Measurements from ENCODE around the gene SETBP1. TPM values are rescaled to one million over a fixed set of nuclear protein-coding genes. Genes with fewer than 3 reads are reported as not detected.
A peak's percentile ranks its signal among the peaks of the same experiment; 100 is the strongest.

SETBP1 gene
- total and polyA plus RNA-seq, 9 of the 15 experiments (the other 6 are each of a cell fraction or from before 2014, with no cell fraction given): under 0.01 to 0.13 (median 0.04) TPM

GRCh38 chr18:45060102-45060501 is 379.4 kb downstream of the SETBP1 start (continued):
- TF ChIP-seq CUX1 (CRISPR knock-in tag; IDR thresholded peaks at IDR 0.05): no peak

GRCh38 chr18:45061359-45061758 is 380.7 kb downstream of the SETBP1 start:
- ATAC-seq (no peak), DNase-seq (ENCODE audit: extremely low read depth in 1 of 4, low spot score in 3 of 4) (no peak), FAIRE-seq (no peak)
- Histone ChIP-seq H2AFZ (ENCODE audit: low read depth, low read length) (peak overlapping the region; percentile 35), H3K9me3 (replicated peaks; ENCODE audit: control insufficient read depth, insufficient read depth, low read depth, low read length) (no peaks in the 10 kb centered on the region), H3K4me3 (no peak overlapping the region), H3K9ac (ENCODE audit: insufficient read depth in 1 of 2, low read depth in 2 of 2, low read length in 2 of 2) (no peak overlapping the region), H3K79me2 (ENCODE audit: control insufficient read depth, insufficient read depth, low read length) (no peaks in the 10 kb centered on the region), H3K4me1 (replicated peaks in 1 of 2; ENCODE audit: control insufficient read depth in 2 of 2, insufficient read depth in 2 of 2, low read length in 2 of 2) (peaks cover 10 to 54% of the 10 kb centered on the region in 2 experiments; a peak in 4 of 5 replicates), H3K4me2 (ENCODE audit: insufficient read depth, low read length) (0 out of 2 replicates have a peak overlapping the region, but pooled peaks have one; percentile 19), H4K20me1 (replicated peaks; ENCODE audit: control insufficient read depth, insufficient read depth, low read length) (no peaks in the 10 kb centered on the region), H3K36me3 (ENCODE audit: control insufficient read depth, insufficient read depth, low read length) (no peaks in the 10 kb centered on the region), H3K27ac (ENCODE audit: extremely low read depth, low read depth, low read length) (peak overlapping the region; percentile 79; the same call in 2 of the 3 replicates), H3K27me3 (ENCODE audit: control insufficient read depth in 2 of 2, insufficient read depth in 2 of 2, low read length in 2 of 2) (no peaks in the 10 kb centered on the region), H3K9me1 (ENCODE audit: control insufficient read depth, insufficient read depth, low read length) (no peaks in the 10 kb centered on the region)
- no peak for TF ChIP-seq PHF8 (IDR thresholded peaks at IDR 0.05; ENCODE audit: borderline replicate concordance, low read length)
- TF ChIP-seq, protein P1, sequence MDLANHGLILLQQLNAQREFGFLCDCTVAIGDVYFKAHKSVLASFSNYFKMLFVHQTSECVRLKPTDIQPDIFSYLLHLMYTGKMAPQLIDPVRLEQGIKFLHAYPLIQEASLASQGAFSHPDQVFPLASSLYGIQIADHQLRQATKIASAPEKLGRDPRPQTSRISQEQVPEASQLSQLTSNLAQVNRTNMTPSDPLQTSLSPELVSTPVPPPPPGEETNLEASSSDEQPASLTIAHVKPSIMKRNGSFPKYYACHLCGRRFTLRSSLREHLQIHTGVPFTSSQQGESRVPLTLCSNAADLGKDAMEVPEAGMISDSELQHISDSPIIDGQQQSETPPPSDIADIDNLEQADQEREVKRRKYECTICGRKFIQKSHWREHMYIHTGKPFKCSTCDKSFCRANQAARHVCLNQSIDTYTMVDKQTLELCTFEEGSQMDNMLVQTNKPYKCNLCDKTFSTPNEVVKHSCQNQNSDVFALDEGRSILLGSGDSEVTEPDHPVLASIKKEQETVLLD (IDR thresholded peaks at IDR 0.05): no peak
- no peak for TF ChIP-seq TCF7 (IDR thresholded peaks at IDR 0.05; ENCODE audit: borderline replicate concordance)
- no peak for TF ChIP-seq ZNF57 (CRISPR knock-in tag; IDR thresholded peaks at IDR 0.05)
- no peak for TF ChIP-seq SAFB2 (IDR thresholded peaks at IDR 0.05; ENCODE audit: borderline replicate concordance, low read depth, low read length, severe bottlenecking)
- no peak for TF ChIP-seq WHSC1 (IDR thresholded peaks at IDR 0.05; ENCODE audit: low read length)
- BruUV-seq (replicated peaks): no TSS peak
- POLR2A ChIA-PET: no interaction called here
- CTCF ChIA-PET (ENCODE audit: low intra/inter-chr PET ratio): no interaction called here
- WGBS (ENCODE audit: insufficient coverage, low coverage, missing lambda C conversion rate): 32% methylated on average over 2 of the region's 2 CpGs
- in situ Hi-C loops (cut with MboI) (no loop called here), intact Hi-C loops (cut with micrococcal nuclease) (no loop called here)
